Loucy (cell line): ENCODE results near the gene THSD8.

Experiments
- CTCF ChIP-seq: fragments of 200-600 bp; sonication (generic); conservative IDR thresholded peaks from 2 replicates; pipeline ENCODE4 v1.5.1; 2014; ENCODE audit warnings: mild to moderate bottlenecking, antibody characterized with exemption, low read length
- EZH2phosphoT487 ChIP-seq: fragments of 200-600 bp; IDR thresholded peaks from 2 replicates; pipeline ENCODE4 v1.6.1; 2018; ENCODE audit warnings: antibody characterized with exemption, mild to moderate bottlenecking, moderate library complexity, borderline replicate concordance

- TF ChIP-seq CTCF (peak; percentile 57), EZH2phosphoT487 (no peak)
These were observed 44.2 kb upstream of the THSD8 start for GRCh38 chr19:12757544-12758274.
